GM12872 (cell line): ENCODE data around the gene PPP4C.

Experiments
- CTCF ChIP-seq: IDR thresholded peaks from 3 replicates; pipeline ENCODE4 v1.5.1; 2011; ENCODE audit warnings: low read depth, mild to moderate bottlenecking, low read length, moderate library complexity; ENCODE audit not compliant: insufficient read depth

PPP4C gene

DNA sequence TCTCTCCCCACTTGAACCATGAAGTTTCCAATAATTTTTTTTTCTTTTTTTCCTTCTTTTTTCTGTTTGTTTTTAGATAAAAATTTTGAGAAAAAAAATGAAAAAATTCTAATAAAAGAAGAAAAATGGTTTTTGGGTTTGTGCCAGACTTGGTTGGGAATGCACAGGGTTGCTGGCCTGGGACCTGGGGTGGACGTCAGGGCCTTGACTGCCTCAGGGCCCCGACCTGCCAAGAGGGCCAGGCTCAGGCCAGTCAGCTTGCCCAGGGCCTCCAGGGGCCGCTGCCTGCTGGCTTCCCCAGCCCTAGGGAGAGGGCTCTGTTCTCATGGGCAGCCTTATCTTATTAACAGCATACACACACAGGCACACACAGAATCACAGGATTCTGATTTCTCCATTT is 9.5 kb downstream of the PPP4C start:
- TF ChIP-seq CTCF: no peak

GRCh38 chr16:30085820-30086219 is 10.0 kb downstream of the PPP4C start:
- no peak for TF ChIP-seq CTCF

DNA sequence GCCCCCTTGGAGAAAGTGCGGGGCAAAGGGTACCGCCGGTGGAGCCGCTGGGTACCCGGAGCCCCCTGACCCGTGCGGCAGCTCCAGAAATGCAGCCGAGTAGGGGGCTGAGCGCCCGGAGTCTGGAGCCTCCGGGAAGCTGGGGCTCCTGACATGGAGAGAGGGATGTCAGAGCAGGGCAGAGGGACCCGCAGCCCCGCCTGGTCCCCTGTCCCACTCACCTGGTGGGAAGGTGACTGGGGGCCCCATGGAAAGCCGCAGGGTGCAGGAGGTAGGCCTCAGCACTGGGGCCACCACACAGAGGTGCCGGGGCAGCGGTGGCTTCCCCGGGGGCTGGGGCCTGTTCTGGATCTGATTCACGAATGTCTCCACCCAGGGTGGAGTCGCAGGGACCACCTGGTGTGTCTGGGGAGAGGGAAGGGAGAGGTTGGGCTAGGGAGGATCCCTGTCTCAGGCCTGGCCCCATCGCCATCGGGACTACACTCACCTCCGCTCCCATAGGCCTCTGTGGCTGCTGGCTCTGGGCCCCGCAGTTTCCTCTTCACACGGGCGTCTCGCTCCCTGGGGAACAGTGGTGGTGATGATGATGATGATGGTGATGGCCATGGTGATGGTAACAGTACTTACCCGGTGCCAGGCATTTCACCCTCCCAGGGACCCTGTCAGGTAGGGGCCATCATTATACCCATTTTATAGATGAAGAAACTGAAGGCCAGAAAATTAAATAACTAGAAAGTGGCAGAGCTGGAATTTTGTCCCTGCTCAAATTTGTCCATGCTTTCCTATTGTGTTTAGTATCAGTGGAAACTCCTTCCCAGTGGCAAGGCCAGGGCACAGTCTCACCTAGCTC is 10.7 kb downstream of the PPP4C start:
- TF ChIP-seq CTCF: no peak

DNA sequence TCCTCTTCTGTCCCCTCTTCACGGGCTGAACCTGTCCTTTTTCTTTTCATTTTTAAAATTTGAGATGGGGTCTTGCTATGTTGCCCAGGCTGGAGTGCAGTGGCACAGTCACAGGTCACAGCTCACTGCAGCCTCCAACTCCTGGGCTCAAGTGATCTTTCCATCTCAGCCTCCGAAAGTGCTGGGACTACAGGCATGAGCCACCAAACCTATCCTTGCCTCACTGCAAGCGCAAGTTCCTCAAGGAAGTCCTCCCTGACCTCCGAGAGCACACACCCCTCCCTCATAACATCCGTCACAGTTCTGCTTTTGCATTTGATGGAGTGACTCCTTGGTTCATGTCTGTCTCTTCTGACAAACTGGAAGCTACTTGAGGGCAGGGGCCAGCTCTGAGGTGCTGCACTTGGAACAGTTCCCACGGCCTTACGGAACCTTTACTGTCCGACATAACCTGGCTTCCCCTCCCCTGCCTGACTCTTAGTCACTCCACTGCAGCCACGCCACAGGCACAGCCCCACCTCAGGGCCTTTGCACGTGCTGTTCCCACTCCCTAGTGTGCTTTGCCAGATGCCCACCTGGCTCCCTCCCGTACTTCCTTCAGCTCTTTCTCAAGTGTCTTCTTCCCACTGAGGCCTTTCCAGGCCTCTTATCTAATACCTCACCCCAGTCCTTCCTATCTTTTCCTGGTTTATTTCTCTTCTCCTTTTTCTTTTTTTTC is 11.5 kb downstream of the PPP4C start:
- no peak for TF ChIP-seq CTCF

GRCh38 chr16:30088237-30088831 is 12.5 kb downstream of the PPP4C start:
- no peak for TF ChIP-seq CTCF

DNA sequence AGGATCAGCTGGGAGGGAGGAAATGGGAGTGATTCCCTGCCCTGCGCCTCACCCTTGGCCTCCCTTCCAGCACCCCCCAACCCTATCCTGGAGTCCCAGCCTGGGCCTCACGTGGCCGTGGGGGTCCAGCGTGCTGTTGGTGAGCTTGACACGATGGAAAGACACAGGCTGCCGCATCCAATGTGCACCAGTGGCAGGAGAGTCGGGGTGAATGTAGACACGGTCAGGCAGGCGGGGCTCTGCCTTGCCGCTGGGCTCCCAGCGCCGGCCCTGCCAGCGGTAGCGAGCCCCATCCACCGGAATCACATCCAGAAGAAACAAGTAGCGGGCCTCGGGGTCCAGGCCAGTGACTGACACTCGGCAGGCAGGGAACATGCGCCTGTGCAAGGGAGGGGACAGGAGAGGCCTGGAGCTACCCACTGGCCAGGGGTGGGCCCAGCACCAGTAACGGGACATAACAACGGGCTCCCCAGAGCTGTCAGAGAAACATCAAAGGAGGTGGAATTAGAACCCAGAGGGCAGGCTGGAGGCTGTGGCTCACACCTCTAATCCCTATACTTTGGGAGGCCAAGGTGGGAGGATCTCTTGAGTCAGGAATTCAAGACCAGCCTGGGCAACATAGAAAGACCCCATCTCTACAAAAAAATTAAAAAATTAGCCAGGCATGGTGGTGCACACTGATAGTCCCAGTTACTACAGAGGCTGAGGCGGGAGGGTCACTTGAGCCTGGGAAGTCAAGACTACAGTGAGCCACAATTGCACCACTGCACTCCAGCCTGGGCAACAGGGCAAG is 13.2 kb downstream of the PPP4C start:
- TF ChIP-seq CTCF: no peak
